Fibroblast of lung (primary cell): Measurements from ENCODE around the gene OR52R1.

Experiments
- EZH2 ChIP-seq: IDR thresholded peaks from 2 replicates; pipeline ENCODE4 v1.5.1; 2012; ENCODE audit warnings: low read length, control low read depth, mild to moderate bottlenecking; ENCODE audit errors: missing control alignments
- TF ChIP-seq, protein P1 (sequence below), 2 donors: IDR thresholded peaks in 1 of 2; conservative IDR thresholded peaks in 1 of 2; 1 replicate in 1 of 2; 2 replicates in 1 of 2; pipeline ENCODE4 v1.5.1; 2011 to 2012; ENCODE audit warnings: low read length in 2 of 2, control low read depth in 1 of 2, inconsistent platforms in 1 of 2, low read depth in 1 of 2, mild to moderate bottlenecking in 1 of 2

DNA sequence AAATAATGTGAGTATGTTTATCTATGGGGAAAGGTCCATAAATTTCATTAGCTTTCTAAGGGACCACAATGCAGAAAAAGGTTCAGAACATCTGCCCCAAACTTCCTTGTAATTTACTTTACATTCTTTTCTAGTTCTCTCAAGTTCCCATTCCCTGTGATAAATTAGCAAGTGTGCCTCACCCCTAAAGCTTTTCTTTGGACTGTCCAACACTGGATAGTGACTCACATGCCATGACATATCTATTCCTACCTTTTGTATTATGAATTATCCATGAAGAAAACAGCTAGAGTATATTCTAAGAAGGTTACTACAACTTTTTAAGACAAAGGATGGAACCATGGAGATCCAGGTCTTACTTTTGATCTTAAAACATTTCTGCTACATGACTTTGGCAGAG is 36.1 kb downstream of the OR52R1 start:
- TF ChIP-seq, protein P1, sequence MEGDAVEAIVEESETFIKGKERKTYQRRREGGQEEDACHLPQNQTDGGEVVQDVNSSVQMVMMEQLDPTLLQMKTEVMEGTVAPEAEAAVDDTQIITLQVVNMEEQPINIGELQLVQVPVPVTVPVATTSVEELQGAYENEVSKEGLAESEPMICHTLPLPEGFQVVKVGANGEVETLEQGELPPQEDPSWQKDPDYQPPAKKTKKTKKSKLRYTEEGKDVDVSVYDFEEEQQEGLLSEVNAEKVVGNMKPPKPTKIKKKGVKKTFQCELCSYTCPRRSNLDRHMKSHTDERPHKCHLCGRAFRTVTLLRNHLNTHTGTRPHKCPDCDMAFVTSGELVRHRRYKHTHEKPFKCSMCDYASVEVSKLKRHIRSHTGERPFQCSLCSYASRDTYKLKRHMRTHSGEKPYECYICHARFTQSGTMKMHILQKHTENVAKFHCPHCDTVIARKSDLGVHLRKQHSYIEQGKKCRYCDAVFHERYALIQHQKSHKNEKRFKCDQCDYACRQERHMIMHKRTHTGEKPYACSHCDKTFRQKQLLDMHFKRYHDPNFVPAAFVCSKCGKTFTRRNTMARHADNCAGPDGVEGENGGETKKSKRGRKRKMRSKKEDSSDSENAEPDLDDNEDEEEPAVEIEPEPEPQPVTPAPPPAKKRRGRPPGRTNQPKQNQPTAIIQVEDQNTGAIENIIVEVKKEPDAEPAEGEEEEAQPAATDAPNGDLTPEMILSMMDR (conservative IDR thresholded peaks at IDR 0.05 in 1 of 2, IDR thresholded peaks at IDR 0.05 in 1 of 2; ENCODE audit: low read depth in 1 of 2, low read length in 2 of 2), result no peak
- TF ChIP-seq EZH2, result no peak
